GM18511 (cell line): ENCODE results near the gene FOXK1.

Experiments
- ATAC-seq: cut with Tn5 transposase; IDR thresholded peaks from one replicate; pipeline ENCODE4 v1.9.1; 2021; ENCODE audit warnings: mild to moderate bottlenecking, moderate library complexity; ENCODE audit not compliant: unreplicated experiment

Gene FOXK1

GRCh38 chr7:4762121-4763055 is 80.3 kb downstream of the FOXK1 start:
- ATAC-seq, result no peak

GRCh38 chr7:4763091-4763793 is 81.1 kb downstream of the FOXK1 start:
- no peak for ATAC-seq

- ATAC-seq, result no peak
Measured at GRCh38 chr7:4763794-4764185, 81.7 kb downstream of the FOXK1 start.

- ATAC-seq, result no peak
Measured at GRCh38 chr7:4764402-4765007, 82.4 kb downstream of the FOXK1 start.

- ATAC-seq, result no peak
Measured at GRCh38 chr7:4765776-4766490, 83.8 kb downstream of the FOXK1 start.

GRCh38 chr7:4766666-4767519 is 84.8 kb downstream of the FOXK1 start:
- ATAC-seq, result no peak

GRCh38 chr7:4768597-4769569 is 86.8 kb downstream of the FOXK1 start:
- ATAC-seq, result no peak

GRCh38 chr7:4769761-4770160 is 87.7 kb downstream of the FOXK1 start:
- no peak for ATAC-seq

- no peak for ATAC-seq
Measured at GRCh38 chr7:4770886-4771285, 88.8 kb downstream of the FOXK1 start.

- no peak for ATAC-seq
Measured at GRCh38 chr7:4771737-4772136, 89.6 kb downstream of the FOXK1 start.

- no peak for ATAC-seq
Measured at GRCh38 chr7:4772306-4772705, 90.2 kb downstream of the FOXK1 start.

- ATAC-seq, result no peak
Measured at GRCh38 chr7:4774007-4774406, 91.9 kb downstream of the FOXK1 start.

- ATAC-seq, result peak; percentile 39
Measured at GRCh38 chr7:4774658-4775249, 92.7 kb downstream of the FOXK1 start.

GRCh38 chr7:4775250-4775847 is 93.3 kb downstream of the FOXK1 start, which contains the start of gene AP5Z1:
TSS of gene AP5Z1 (plus strand) at chr7:4775623. CDS start at chr7:4775716, 93 bp downstream.
- peak; percentile 90 for ATAC-seq

GRCh38 chr7:4775848-4776623 is 93.9 kb downstream of the FOXK1 start:
- peak; percentile 36 for ATAC-seq

- ATAC-seq, result no peak
Measured at GRCh38 chr7:4779118-4779517, 97.0 kb downstream of the FOXK1 start.

- ATAC-seq, result no peak
Measured at GRCh38 chr7:4781366-4782069, 99.4 kb downstream of the FOXK1 start.
